ENCODE results near the gene HNRNPD. TPM values are rescaled to one million over a fixed set of nuclear protein-coding genes. Genes with fewer than 3 reads are reported as not detected.
"Not testable (repeated sequence)": the region's sequence is repeated elsewhere in the genome, so short reads cannot be mapped to it uniquely, and the experiment has no call there.

HNRNPD gene
- polyA plus RNA-seq, 1 donor from 2014 or later = 144 TPM

GRCh38 chr4:82394896-82395295 lies 21.1 kb upstream of the HNRNPD start:
- no peak overlapping the region for H2AFZ ChIP-seq (ENCODE audit: low read depth, low read length)
- no peak overlapping the region for H3K4me2 ChIP-seq (ENCODE audit: low read length)
- H4K20me1 ChIP-seq (ENCODE audit: insufficient read depth) = no peaks in the 10 kb centered on the region
- H3K27me3 ChIP-seq (ENCODE audit: insufficient read depth, low read depth, low read length) = no peaks in the 10 kb centered on the region
- no peaks in the 10 kb centered on the region for H3F3A ChIP-seq (ENCODE audit: insufficient read depth, low read length, poor library complexity, severe bottlenecking)
- no peaks in the 10 kb centered on the region for H3K9me2 ChIP-seq (ENCODE audit: insufficient read depth, low read length)
- no peak overlapping the region for H3K4me3 ChIP-seq (ENCODE audit: low read length)
- no peaks in the 10 kb centered on the region for H3K36me3 ChIP-seq (ENCODE audit: insufficient read depth, low read length)
- H3K9me3 ChIP-seq (ENCODE audit: low read length) = no peaks in the 10 kb centered on the region
- H3K79me2 ChIP-seq (replicated peaks; ENCODE audit: insufficient read depth, low read length) = no peaks in the 10 kb centered on the region
- no peak overlapping the region for H3K27ac ChIP-seq (ENCODE audit: low read length)
- TF ChIP-seq CTCF (IDR thresholded peaks at IDR 0.05; ENCODE audit: poor library complexity, severe bottlenecking) = no peak
- no peak overlapping the region for H3K9ac ChIP-seq (ENCODE audit: low read length)

- not testable (repeated sequence) for H3K36me3 ChIP-seq (ENCODE audit: insufficient read depth, low read length); H3K79me2 ChIP-seq (replicated peaks; ENCODE audit: insufficient read depth, low read length); H3K27ac ChIP-seq (ENCODE audit: low read length); H3K9me3 ChIP-seq (ENCODE audit: low read length); H3K4me3 ChIP-seq (ENCODE audit: low read length); H3K4me2 ChIP-seq (ENCODE audit: low read length); H3K27me3 ChIP-seq (ENCODE audit: insufficient read depth, low read depth, low read length); H3K9ac ChIP-seq (ENCODE audit: low read length); H4K20me1 ChIP-seq (ENCODE audit: insufficient read depth); H2AFZ ChIP-seq (ENCODE audit: low read depth, low read length); H3K9me2 ChIP-seq (ENCODE audit: insufficient read depth, low read length); H3F3A ChIP-seq (ENCODE audit: insufficient read depth, low read length, poor library complexity, severe bottlenecking)
Measured at GRCh38 chr4:82390061-82390460, 16.3 kb upstream of the HNRNPD start.

GRCh38 chr4:82388405-82388804 lies 14.6 kb upstream of the HNRNPD start:
- Histone ChIP-seq H3K27ac (ENCODE audit: low read length) (no peak overlapping the region), H3F3A (ENCODE audit: insufficient read depth, low read length, poor library complexity, severe bottlenecking) (no peaks in the 10 kb centered on the region), H4K20me1 (ENCODE audit: insufficient read depth) (no peaks in the 10 kb centered on the region), H3K79me2 (replicated peaks; ENCODE audit: insufficient read depth, low read length) (no peaks in the 10 kb centered on the region), H3K9ac (ENCODE audit: low read length) (no peak overlapping the region), H3K36me3 (ENCODE audit: insufficient read depth, low read length) (no peaks in the 10 kb centered on the region), H3K9me2 (ENCODE audit: insufficient read depth, low read length) (no peaks in the 10 kb centered on the region), H3K9me3 (ENCODE audit: low read length) (no peaks in the 10 kb centered on the region), H3K27me3 (ENCODE audit: insufficient read depth, low read depth, low read length) (no peaks in the 10 kb centered on the region), H3K4me3 (ENCODE audit: low read length) (no peak overlapping the region), H3K4me2 (ENCODE audit: low read length) (no peak overlapping the region), H2AFZ (ENCODE audit: low read depth, low read length) (no peak overlapping the region)
- TF ChIP-seq POLR2AphosphoS5 (IDR thresholded peaks at IDR 0.05) = no peak
- TF ChIP-seq TAF1 (IDR thresholded peaks at IDR 0.05; ENCODE audit: low read depth) = no peak
- no peak for TF ChIP-seq EZH2 (IDR thresholded peaks at IDR 0.05; ENCODE audit: borderline replicate concordance, insufficient read depth, low read length, poor library complexity, severe bottlenecking)
- TF ChIP-seq RAD21 (conservative IDR thresholded peaks at IDR 0.05) = no peak
- no peak for TF ChIP-seq CTCF (IDR thresholded peaks at IDR 0.05; ENCODE audit: poor library complexity, severe bottlenecking)
- no peak for TF ChIP-seq REST (IDR thresholded peaks at IDR 0.05; ENCODE audit: borderline replicate concordance)
- no peak for TF ChIP-seq EP300 (conservative IDR thresholded peaks at IDR 0.05; ENCODE audit: poor library complexity, severe bottlenecking)
- TF ChIP-seq MXI1 (conservative IDR thresholded peaks at IDR 0.05; ENCODE audit: poor library complexity, severe bottlenecking) = no peak
- TF ChIP-seq SMC3 (conservative IDR thresholded peaks at IDR 0.05; ENCODE audit: poor library complexity) = no peak

- H3K9ac ChIP-seq (ENCODE audit: low read length); H4K20me1 ChIP-seq (ENCODE audit: insufficient read depth); H3K4me3 ChIP-seq (ENCODE audit: low read length); H3K79me2 ChIP-seq (replicated peaks; ENCODE audit: insufficient read depth, low read length); H3F3A ChIP-seq (ENCODE audit: insufficient read depth, low read length, poor library complexity, severe bottlenecking); H3K27ac ChIP-seq (ENCODE audit: low read length); H3K9me2 ChIP-seq (ENCODE audit: insufficient read depth, low read length); H2AFZ ChIP-seq (ENCODE audit: low read depth, low read length); H3K27me3 ChIP-seq (ENCODE audit: insufficient read depth, low read depth, low read length); H3K4me2 ChIP-seq (ENCODE audit: low read length); H3K9me3 ChIP-seq (ENCODE audit: low read length); H3K36me3 ChIP-seq (ENCODE audit: insufficient read depth, low read length): not testable (repeated sequence)
Measured at GRCh38 chr4:82386312-82386711, 12.5 kb upstream of the HNRNPD start.
